Hepatocyte (in vitro differentiated cells): ENCODE measurements around the gene SNRPB.

ENCODE experiments used
- EZH2 ChIP-seq: fragments of 200-600 bp; sonication (generic); IDR thresholded peaks from 2 replicates; pipeline ENCODE4 v1.6.1; 2016; ENCODE audit warnings: antibody characterized with exemption, mild to moderate bottlenecking, borderline replicate concordance
- EZH2phosphoT487 ChIP-seq: fragments of 200-600 bp; sonication (generic); IDR thresholded peaks from one replicate; pipeline ENCODE4 v1.6.1; 2018; ENCODE audit warnings: antibody characterized with exemption, mild to moderate bottlenecking, low read depth, moderate library complexity; ENCODE audit not compliant: unreplicated experiment, severe bottlenecking
- TF ChIP-seq, protein P1 (sequence below): fragments of 200-600 bp; sonication (generic); IDR thresholded peaks from 2 replicates; pipeline ENCODE4 v1.5.1; 2016; ENCODE audit warnings: antibody characterized with exemption, mild to moderate bottlenecking; ENCODE audit not compliant: poor library complexity

- no peak for TF ChIP-seq EZH2
- TF ChIP-seq, protein P1, sequence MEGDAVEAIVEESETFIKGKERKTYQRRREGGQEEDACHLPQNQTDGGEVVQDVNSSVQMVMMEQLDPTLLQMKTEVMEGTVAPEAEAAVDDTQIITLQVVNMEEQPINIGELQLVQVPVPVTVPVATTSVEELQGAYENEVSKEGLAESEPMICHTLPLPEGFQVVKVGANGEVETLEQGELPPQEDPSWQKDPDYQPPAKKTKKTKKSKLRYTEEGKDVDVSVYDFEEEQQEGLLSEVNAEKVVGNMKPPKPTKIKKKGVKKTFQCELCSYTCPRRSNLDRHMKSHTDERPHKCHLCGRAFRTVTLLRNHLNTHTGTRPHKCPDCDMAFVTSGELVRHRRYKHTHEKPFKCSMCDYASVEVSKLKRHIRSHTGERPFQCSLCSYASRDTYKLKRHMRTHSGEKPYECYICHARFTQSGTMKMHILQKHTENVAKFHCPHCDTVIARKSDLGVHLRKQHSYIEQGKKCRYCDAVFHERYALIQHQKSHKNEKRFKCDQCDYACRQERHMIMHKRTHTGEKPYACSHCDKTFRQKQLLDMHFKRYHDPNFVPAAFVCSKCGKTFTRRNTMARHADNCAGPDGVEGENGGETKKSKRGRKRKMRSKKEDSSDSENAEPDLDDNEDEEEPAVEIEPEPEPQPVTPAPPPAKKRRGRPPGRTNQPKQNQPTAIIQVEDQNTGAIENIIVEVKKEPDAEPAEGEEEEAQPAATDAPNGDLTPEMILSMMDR: no peak
- no peak for TF ChIP-seq EZH2phosphoT487
Observed at GRCh38 chr20:2446845-2447244, 23.7 kb downstream of the SNRPB start.
